Measurements from ENCODE around the gene AKR1C3.

The AKR1C3 gene

DNA sequence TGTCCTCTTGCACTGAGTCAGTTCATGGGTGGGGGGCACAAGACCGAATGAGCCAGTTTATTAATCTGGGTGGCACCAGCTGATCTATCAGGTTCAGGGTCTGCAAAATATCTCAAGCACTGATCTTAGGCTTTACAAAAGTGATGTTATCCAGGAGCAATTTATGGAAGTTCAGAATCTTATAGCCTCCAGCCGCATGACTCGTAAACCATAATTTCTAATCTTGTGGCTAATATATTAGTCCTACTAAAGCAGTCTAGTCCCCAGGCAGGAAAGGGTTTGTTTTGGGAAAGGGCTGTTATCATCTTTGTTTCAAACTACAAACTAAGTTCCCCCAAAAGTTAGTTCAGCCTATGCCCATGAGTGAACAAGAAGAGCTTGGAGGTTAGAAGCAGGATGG lies 56.9 kb downstream of the AKR1C3 start:
- TF ChIP-seq CTCF (IDR thresholded peaks at IDR 0.05; ENCODE audit: borderline replicate concordance, control extremely low read depth, extremely low read depth, insufficient read depth, missing control alignments): no peak
- in situ Hi-C loops (cut with MboI; ENCODE audit: low sequenced_read_pairs, unreplicated experiment): no loop called here
- no peak for DNase-seq (ENCODE audit: low spot score)

GRCh38 chr10:5155951-5156350 lies 61.7 kb downstream of the AKR1C3 start:
- no peak for DNase-seq (ENCODE audit: low spot score)
- in situ Hi-C loops (cut with MboI; ENCODE audit: low sequenced_read_pairs, unreplicated experiment): no loop called here
- no peak for TF ChIP-seq CTCF (IDR thresholded peaks at IDR 0.05; ENCODE audit: borderline replicate concordance, control extremely low read depth, extremely low read depth, insufficient read depth, missing control alignments)
